Measurements from ENCODE around the gene TMEM150C.

GRCh38 chr4:82489076-82489475 is 72.7 kb downstream of the TMEM150C start:
- TF ChIP-seq SIN3A (IDR thresholded peaks at IDR 0.05; ENCODE audit: borderline replicate concordance, insufficient read depth, low read depth, low read length) (no peak), CTCF (IDR thresholded peaks at IDR 0.05) (no peak)
